HG02938 (cell line): Measurements from ENCODE around the gene LRRFIP1.

ENCODE experiments used
- ATAC-seq: cut with Tn5 transposase; IDR thresholded peaks from one replicate; pipeline ENCODE4 v1.9.1; 2021; ENCODE audit warnings: mild to moderate bottlenecking, moderate library complexity; ENCODE audit not compliant: unreplicated experiment

The LRRFIP1 gene

GRCh38 chr2:237639052-237639835, 11.9 kb downstream of the LRRFIP1 start:
- no peak for ATAC-seq

GRCh38 chr2:237639836-237640220, 12.4 kb downstream of the LRRFIP1 start:
- no peak for ATAC-seq

GRCh38 chr2:237640493-237640998, 13.2 kb downstream of the LRRFIP1 start:
- ATAC-seq = no peak

- no peak for ATAC-seq
Observed at GRCh38 chr2:237642038-237642734, 14.8 kb downstream of the LRRFIP1 start.

GRCh38 chr2:237643066-237643465, 15.7 kb downstream of the LRRFIP1 start:
- ATAC-seq = no peak

- no peak for ATAC-seq
Observed at GRCh38 chr2:237643582-237644380, 16.4 kb downstream of the LRRFIP1 start.

GRCh38 chr2:237644381-237644703, 17.0 kb downstream of the LRRFIP1 start:
- ATAC-seq = no peak

- ATAC-seq = no peak
Observed at GRCh38 chr2:237645261-237645660, 17.9 kb downstream of the LRRFIP1 start.

- no peak for ATAC-seq
Observed at GRCh38 chr2:237647176-237648015, 20.0 kb downstream of the LRRFIP1 start.

GRCh38 chr2:237648016-237648381, 20.6 kb downstream of the LRRFIP1 start:
- no peak for ATAC-seq

GRCh38 chr2:237649541-237650454, 22.4 kb downstream of the LRRFIP1 start:
- no peak for ATAC-seq

- ATAC-seq = no peak
Observed at GRCh38 chr2:237650455-237650850, 23.1 kb downstream of the LRRFIP1 start.

GRCh38 chr2:237651761-237652160, 24.4 kb downstream of the LRRFIP1 start:
- ATAC-seq = no peak

GRCh38 chr2:237652181-237652580, 24.8 kb downstream of the LRRFIP1 start:
- no peak for ATAC-seq

GRCh38 chr2:237652854-237653253, 25.5 kb downstream of the LRRFIP1 start:
- ATAC-seq = no peak

GRCh38 chr2:237653776-237654558, 26.6 kb downstream of the LRRFIP1 start:
- no peak for ATAC-seq

GRCh38 chr2:237657063-237657462, 29.7 kb downstream of the LRRFIP1 start:
- ATAC-seq = no peak

GRCh38 chr2:237660381-237660900, 33.1 kb downstream of the LRRFIP1 start:
- ATAC-seq = no peak

- ATAC-seq = no peak
Observed at GRCh38 chr2:237661270-237661669, 33.9 kb downstream of the LRRFIP1 start.
